ENCODE results near the gene TXNL4A.
A peak's percentile ranks its signal among the peaks of the same experiment; 100 is the strongest.

Gene TXNL4A

DNA sequence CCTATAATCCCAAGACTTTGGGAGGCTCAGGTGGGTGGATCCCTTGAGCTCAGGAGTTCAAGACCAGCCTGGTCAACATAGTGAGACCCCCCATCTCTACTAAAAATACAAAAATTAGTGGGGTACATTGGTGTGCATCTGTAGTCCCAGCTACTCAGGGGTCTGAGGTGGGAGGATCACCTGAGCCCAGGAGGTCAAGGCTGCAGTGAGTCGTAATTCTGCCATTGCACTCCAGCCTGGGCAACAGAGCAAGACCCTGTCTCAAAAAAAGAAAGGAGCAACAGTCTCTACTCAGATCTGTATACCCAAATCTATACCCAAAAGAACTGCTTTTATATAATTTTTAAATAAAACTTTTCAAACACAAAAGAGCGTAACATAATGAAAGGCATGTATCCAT is 29.4 kb downstream of the TXNL4A start:
- no peaks in the 10 kb centered on the region for H3K27me3 ChIP-seq (ENCODE audit: control insufficient read depth in 2 of 2, insufficient read depth in 2 of 2, low read length in 2 of 2)
- no peaks in the 10 kb centered on the region for H3K9me3 ChIP-seq (ENCODE audit: control insufficient read depth in 2 of 2, low read length in 2 of 2)
- H3K9ac ChIP-seq (ENCODE audit: low read depth in 1 of 2, low read length in 2 of 2) = no peak overlapping the region
- H3K4me1 ChIP-seq (ENCODE audit: control insufficient read depth in 2 of 2, insufficient read depth in 2 of 2, low read length in 2 of 2) = peaks cover 35 to 61% of the 10 kb centered on the region in 2 donors
- H3K27ac ChIP-seq (ENCODE audit: low read depth in 2 of 2, low read length in 2 of 2) = peak overlapping the region in 1 of 2 donors; percentile 79
- no peak overlapping the region for H3K4me3 ChIP-seq (ENCODE audit: low read length in 2 of 2)
- H3K36me3 ChIP-seq (ENCODE audit: control insufficient read depth in 2 of 2, insufficient read depth in 2 of 2, low read length in 2 of 2) = no peaks in the 10 kb centered on the region

GRCh38 chr18:79956276-79956675 is 32.1 kb downstream of the TXNL4A start:
- Histone ChIP-seq H3K36me3 (ENCODE audit: control insufficient read depth in 2 of 2, insufficient read depth in 2 of 2, low read length in 2 of 2) (no peaks in the 10 kb centered on the region), H3K9ac (ENCODE audit: low read depth in 1 of 2, low read length in 2 of 2) (no peak overlapping the region), H3K27me3 (ENCODE audit: control insufficient read depth in 2 of 2, insufficient read depth in 2 of 2, low read length in 2 of 2) (no peaks in the 10 kb centered on the region), H3K27ac (ENCODE audit: low read depth in 2 of 2, low read length in 2 of 2) (no peak overlapping the region), H3K4me3 (ENCODE audit: low read length in 2 of 2) (no peak overlapping the region), H3K4me1 (ENCODE audit: control insufficient read depth in 2 of 2, insufficient read depth in 2 of 2, low read length in 2 of 2) (peaks cover 32 to 58% of the 10 kb centered on the region in 2 donors), H3K9me3 (ENCODE audit: control insufficient read depth in 2 of 2, low read length in 2 of 2) (no peaks in the 10 kb centered on the region)

DNA sequence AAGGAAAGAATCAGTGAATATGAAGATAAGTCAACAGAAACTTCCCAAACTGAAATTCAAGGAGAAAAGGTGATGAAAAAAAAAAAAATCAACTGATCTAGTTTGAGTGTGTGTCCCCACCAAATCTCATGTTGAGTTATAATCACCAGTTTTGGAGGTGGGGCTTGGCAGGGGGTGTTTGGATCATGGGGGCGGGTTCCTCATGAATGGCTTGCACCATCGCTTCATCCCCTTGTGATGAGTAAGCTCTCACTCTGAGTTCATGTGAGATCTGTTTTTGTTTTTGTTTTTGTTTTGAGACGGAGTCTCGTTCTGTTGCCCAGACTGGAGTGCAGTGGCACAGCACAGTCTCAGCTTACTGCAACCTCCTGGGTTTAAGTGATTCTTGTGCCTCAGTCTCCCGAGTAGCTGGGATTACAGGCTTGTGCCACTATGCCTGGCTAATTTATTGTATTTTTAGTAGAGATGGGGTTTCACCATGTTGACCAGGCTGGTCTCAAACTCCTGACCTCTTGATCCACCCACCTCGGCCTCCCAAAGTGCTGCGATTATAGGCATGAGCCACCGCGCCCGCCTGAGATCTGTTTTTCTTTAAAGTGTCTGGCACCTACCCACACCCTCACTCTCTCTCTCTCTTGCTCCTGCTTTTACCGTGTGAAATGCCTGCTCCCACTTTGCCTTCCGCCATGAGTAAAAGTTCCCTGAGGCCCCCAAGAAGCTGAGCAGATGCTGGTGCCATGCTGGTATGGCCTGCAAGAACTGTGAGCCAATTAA is 32.9 kb downstream of the TXNL4A start:
- Histone ChIP-seq H3K9ac (ENCODE audit: low read depth in 1 of 2, low read length in 2 of 2) (no peak overlapping the region), H3K9me3 (ENCODE audit: control insufficient read depth in 2 of 2, low read length in 2 of 2) (no peaks in the 10 kb centered on the region), H3K36me3 (ENCODE audit: control insufficient read depth in 2 of 2, insufficient read depth in 2 of 2, low read length in 2 of 2) (no peaks in the 10 kb centered on the region), H3K4me3 (ENCODE audit: low read length in 2 of 2) (peak overlapping the region in 1 of 2 donors; percentile 3), H3K27me3 (ENCODE audit: control insufficient read depth in 2 of 2, insufficient read depth in 2 of 2, low read length in 2 of 2) (no peaks in the 10 kb centered on the region), H3K27ac (ENCODE audit: low read depth in 2 of 2, low read length in 2 of 2) (peak overlapping the region in 1 of 2 donors; percentile 91), H3K4me1 (ENCODE audit: control insufficient read depth in 2 of 2, insufficient read depth in 2 of 2, low read length in 2 of 2) (peaks cover 31 to 53% of the 10 kb centered on the region in 2 donors)

DNA sequence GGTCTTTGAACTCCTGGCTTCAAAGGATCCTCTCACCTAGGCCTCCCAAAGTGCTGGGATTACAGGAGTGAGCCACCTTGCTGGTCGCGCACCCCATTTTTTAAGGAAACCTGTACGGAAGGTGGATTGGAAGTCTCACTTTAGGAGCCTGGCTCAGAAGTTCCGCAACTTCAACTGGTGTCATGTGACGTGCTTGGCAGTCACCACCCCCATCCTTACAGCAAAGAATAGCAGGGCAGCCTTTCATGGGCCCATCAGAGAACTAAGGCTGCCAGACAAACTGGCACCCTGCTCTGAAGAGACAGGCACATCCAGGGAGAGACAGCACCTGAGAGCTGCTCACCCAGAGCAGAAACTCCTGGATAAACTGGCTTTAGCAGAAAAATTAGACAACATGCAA is 33.6 kb downstream of the TXNL4A start:
- H3K27ac ChIP-seq (ENCODE audit: low read depth in 2 of 2, low read length in 2 of 2) = peak overlapping the region; percentile 86 to 91

GRCh38 chr18:79953971-79954651 is 34.3 kb downstream of the TXNL4A start:
- H3K36me3 ChIP-seq (ENCODE audit: control insufficient read depth in 2 of 2, insufficient read depth in 2 of 2, low read length in 2 of 2) = peaks cover 0 to 1% of the 10 kb centered on the region in 2 donors
- no peaks in the 10 kb centered on the region for H3K9me3 ChIP-seq (ENCODE audit: control insufficient read depth in 2 of 2, low read length in 2 of 2)
- H3K27me3 ChIP-seq (ENCODE audit: control insufficient read depth in 2 of 2, insufficient read depth in 2 of 2, low read length in 2 of 2) = no peaks in the 10 kb centered on the region
- peaks cover 32 to 48% of the 10 kb centered on the region in 2 donors for H3K4me1 ChIP-seq (ENCODE audit: control insufficient read depth in 2 of 2, insufficient read depth in 2 of 2, low read length in 2 of 2)
- peak overlapping the region; percentile 9 to 46 for H3K9ac ChIP-seq (ENCODE audit: low read depth in 1 of 2, low read length in 2 of 2)
- peak overlapping the region; percentile 86 to 91 for H3K27ac ChIP-seq (ENCODE audit: low read depth in 2 of 2, low read length in 2 of 2)
- H3K4me3 ChIP-seq (ENCODE audit: low read length in 2 of 2) = peak overlapping the region in 1 of 2 donors; percentile 30

More for the DNA sequence above, 33.6 kb downstream of the TXNL4A start:
- H3K9me3 ChIP-seq (ENCODE audit: control insufficient read depth in 2 of 2, low read length in 2 of 2) = no peaks in the 10 kb centered on the region
- no peaks in the 10 kb centered on the region for H3K27me3 ChIP-seq (ENCODE audit: control insufficient read depth in 2 of 2, insufficient read depth in 2 of 2, low read length in 2 of 2)
- peak overlapping the region in 1 of 2 donors; percentile 3 for H3K4me3 ChIP-seq (ENCODE audit: low read length in 2 of 2)
- H3K4me1 ChIP-seq (ENCODE audit: control insufficient read depth in 2 of 2, insufficient read depth in 2 of 2, low read length in 2 of 2) = peaks cover 34 to 53% of the 10 kb centered on the region in 2 donors
- H3K9ac ChIP-seq (ENCODE audit: low read depth in 1 of 2, low read length in 2 of 2) = peak overlapping the region in 1 of 2 donors; percentile 53
- no peaks in the 10 kb centered on the region for H3K36me3 ChIP-seq (ENCODE audit: control insufficient read depth in 2 of 2, insufficient read depth in 2 of 2, low read length in 2 of 2)

- Histone ChIP-seq H3K9me3 (ENCODE audit: control insufficient read depth in 2 of 2, low read length in 2 of 2) (no peaks in the 10 kb centered on the region), H3K4me3 (ENCODE audit: low read length in 2 of 2) (peak overlapping the region; percentile 44 to 70), H3K4me1 (ENCODE audit: control insufficient read depth in 2 of 2, insufficient read depth in 2 of 2, low read length in 2 of 2) (peaks cover 32 to 49% of the 10 kb centered on the region in 2 donors), H3K27me3 (ENCODE audit: control insufficient read depth in 2 of 2, insufficient read depth in 2 of 2, low read length in 2 of 2) (no peaks in the 10 kb centered on the region), H3K36me3 (ENCODE audit: control insufficient read depth in 2 of 2, insufficient read depth in 2 of 2, low read length in 2 of 2) (peaks cover 0 to 6% of the 10 kb centered on the region in 2 donors), H3K27ac (ENCODE audit: low read depth in 2 of 2, low read length in 2 of 2) (peak overlapping the region; percentile 86 to 91), H3K9ac (ENCODE audit: low read depth in 1 of 2, low read length in 2 of 2) (peak overlapping the region; percentile 46 to 52)
These were observed 35.3 kb downstream of the TXNL4A start for GRCh38 chr18:79952996-79953559.

DNA sequence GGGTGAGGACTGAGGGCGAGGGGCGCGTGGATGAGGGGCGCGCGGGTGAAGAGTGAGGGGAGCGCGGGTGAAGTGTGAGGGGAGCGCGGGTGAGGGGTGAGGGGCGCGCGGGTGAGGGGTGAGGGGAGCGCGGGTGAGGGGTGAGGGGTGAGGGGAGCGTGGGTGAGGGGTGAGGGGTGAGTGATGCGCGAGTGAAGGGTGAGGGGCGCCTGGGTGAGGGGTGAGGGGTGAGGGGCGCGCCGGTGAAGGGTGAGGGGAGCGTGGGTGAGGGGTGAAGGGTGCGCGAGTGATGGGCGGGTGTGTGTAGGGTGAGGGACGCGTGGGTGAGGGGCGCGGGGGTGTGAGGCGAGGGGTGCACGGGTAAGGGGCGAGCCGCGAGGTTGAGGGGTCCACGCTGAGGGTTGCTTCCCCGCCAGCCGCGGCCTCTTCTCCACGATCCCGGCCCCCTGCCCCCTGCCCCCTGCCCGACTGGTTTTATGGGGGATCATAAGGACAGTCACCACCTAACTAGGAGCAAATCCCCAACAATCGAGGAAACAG is 35.8 kb downstream of the TXNL4A start:
- Histone ChIP-seq H3K4me3 (ENCODE audit: low read length in 2 of 2) (peak overlapping the region; percentile 66 to 70), H3K9ac (ENCODE audit: low read depth in 1 of 2, low read length in 2 of 2) (peak overlapping the region; percentile 52 to 87), H3K4me1 (ENCODE audit: control insufficient read depth in 2 of 2, insufficient read depth in 2 of 2, low read length in 2 of 2) (peaks cover 32 to 54% of the 10 kb centered on the region in 2 donors), H3K36me3 (ENCODE audit: control insufficient read depth in 2 of 2, insufficient read depth in 2 of 2, low read length in 2 of 2) (peaks cover 0 to 6% of the 10 kb centered on the region in 2 donors), H3K9me3 (ENCODE audit: control insufficient read depth in 2 of 2, low read length in 2 of 2) (no peaks in the 10 kb centered on the region), H3K27ac (ENCODE audit: low read depth in 2 of 2, low read length in 2 of 2) (peak overlapping the region; percentile 86 to 91), H3K27me3 (ENCODE audit: control insufficient read depth in 2 of 2, insufficient read depth in 2 of 2, low read length in 2 of 2) (no peaks in the 10 kb centered on the region)

GRCh38 chr18:79951545-79952455 is 36.6 kb downstream of the TXNL4A start, which contains the start of gene SLC66A2:
Gene SLC66A2 (minus strand): TSS chr18:79951653. CDS start chr18:79950926, 727 bp downstream.
- Histone ChIP-seq H3K9ac (ENCODE audit: low read depth in 1 of 2, low read length in 2 of 2) (peak within 1 kb of the TSS; percentile 77 to 87), H3K36me3 (ENCODE audit: control insufficient read depth in 2 of 2, insufficient read depth in 2 of 2, low read length in 2 of 2) (peaks cover 0 to 6% of the 10 kb centered on the region in 2 donors), H3K9me3 (ENCODE audit: control insufficient read depth in 2 of 2, low read length in 2 of 2) (no peaks in the 10 kb centered on the region), H3K27ac (ENCODE audit: low read depth in 2 of 2, low read length in 2 of 2) (peak within 1 kb of the TSS; percentile 86 to 91), H3K4me1 (ENCODE audit: control insufficient read depth in 2 of 2, insufficient read depth in 2 of 2, low read length in 2 of 2) (peaks cover 32 to 54% of the 10 kb centered on the region in 2 donors), H3K27me3 (ENCODE audit: control insufficient read depth in 2 of 2, insufficient read depth in 2 of 2, low read length in 2 of 2) (no peaks in the 10 kb centered on the region), H3K4me3 (ENCODE audit: low read length in 2 of 2) (peak within 1 kb of the TSS; percentile 71 to 83)
